T-helper 2 cell treated with Interferon-gamma antibody and Interleukin-4, amounts not matched to agents 100 ng/mL and 5 ng/mL, for 36 hours (primary cell): ENCODE data around the gene TTC28. TPM values are rescaled to one million over a fixed set of nuclear protein-coding genes. Genes with fewer than 3 reads are reported as not detected.
"Not testable (repeated sequence)": the region's sequence is repeated elsewhere in the genome, so short reads cannot be mapped to it uniquely, and the experiment has no call there.

Source experiments
- intact Hi-C: fragments of 100-400 bp; cut with micrococcal nuclease; formaldehyde crosslinking; loops from one replicate; pipeline ENCODE4 v1.15.1; 2023
- total RNA-seq: library from RNA; stranded (reverse); gene quantifications from 2 replicates; pipeline ENCODE4 v1.2.3, GENCODE V29; 2022

TTC28 gene
- total RNA-seq, 1 donor from 2014 or later: 1.1 TPM

DNA sequence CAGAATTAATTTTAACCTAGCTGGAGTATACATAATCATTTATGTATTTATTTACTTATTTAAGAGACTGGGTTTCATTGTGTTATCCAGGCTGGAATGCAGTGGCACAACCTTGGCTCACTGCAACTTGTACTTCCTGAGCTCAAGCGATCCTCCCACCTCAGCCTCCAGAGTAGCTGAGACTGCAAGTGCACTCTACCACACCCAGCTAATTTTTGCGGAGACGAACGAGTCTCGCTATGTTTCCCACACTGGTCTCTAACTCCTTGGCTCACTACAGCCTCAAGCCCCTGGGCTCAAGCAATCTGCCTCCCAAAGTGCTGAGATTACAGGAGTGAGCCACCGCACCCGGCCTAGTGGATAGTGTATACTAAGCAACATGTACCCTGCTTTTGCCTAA, 1.5 kb downstream of the TTC28 start:
- intact Hi-C loops: loop anchor here (10.0 kb wide), 1 partner anchor 147 kb away; no protein-coding TSS in a partner anchor

DNA sequence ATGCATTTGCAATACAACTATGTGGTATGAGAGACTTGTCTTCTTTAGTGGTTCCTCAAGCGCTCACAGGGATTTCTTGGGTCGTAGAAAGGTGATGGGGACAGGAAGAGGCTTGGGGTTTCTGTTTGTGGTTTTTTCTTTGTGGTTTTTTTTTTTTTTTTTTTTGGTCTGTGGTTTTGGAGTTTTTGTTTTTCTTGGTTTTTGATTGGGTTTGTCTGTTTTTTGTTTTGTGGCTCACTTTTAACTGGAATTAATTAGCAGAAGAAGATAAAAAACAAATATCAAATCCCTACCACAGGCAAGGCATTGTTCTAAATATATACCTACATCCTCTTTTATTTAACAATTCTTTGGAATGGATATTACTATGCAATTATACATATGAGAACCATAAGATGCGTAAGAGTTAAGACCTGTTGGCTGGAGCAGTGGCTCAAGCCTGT, 5.5 kb downstream of the TTC28 start:
- intact Hi-C loops: loop anchor here (10.0 kb wide), 1 partner anchor 151 kb away; no protein-coding TSS in a partner anchor

DNA sequence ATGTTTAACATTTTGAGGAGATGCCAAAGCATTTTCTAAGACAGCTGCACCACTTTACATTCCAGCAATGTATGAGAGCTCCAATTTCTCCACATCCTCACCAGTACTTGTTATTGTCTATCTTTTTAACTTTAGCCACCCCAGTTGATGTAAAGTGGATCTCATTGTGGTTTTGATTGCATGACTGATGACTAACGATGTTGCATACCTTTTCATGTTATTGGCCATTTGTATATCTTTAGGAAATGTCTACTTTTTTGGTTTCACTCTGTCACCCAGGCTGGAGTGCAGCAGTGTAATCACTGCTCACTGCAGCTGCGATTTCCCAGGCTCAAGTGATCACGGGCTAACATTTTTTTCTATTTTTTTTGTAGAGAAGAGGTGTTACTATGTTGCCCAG, 8.9 kb downstream of the TTC28 start:
- intact Hi-C loops: loop anchor here (10.0 kb wide), 1 partner anchor 154 kb away; no protein-coding TSS in a partner anchor

DNA sequence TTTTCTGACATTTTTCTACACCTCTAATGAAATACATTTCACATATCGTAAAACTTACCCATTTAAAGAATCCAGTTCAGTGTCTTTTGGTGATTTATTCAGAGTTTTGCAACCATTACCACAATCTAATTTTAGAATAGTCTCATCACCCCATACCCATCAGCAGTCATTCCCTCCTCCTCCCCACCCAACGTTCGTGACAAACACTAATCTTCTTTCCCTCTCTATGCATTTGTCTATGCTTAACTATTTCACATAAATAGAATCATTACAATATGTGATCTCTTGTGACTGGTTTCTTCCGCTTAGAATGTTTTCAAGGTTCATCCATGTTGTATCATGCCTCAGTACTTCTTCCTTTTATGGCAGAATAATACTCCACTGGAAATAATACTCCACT, 9.5 kb downstream of the TTC28 start:
- intact Hi-C loops: loop anchor here (10.0 kb wide), 1 partner anchor 155 kb away; no protein-coding TSS in a partner anchor

DNA sequence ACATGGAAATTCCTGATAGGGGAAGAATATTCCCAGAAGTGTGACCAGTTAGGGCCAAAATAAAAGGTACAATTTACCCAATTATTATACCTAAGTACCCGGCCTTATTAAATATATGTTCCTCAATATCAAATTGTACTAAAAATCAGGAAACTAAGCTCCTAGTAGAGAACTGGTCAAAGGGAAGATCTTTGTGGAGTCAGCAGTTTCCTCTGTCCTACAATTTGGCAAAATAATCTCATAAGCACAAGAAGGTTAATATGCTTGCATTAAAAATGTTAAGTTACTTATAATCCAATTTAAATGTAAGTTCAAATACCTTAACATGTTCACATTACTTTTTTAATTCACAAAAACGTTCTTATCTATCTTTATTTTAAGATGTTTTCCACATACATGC, 10.3 kb downstream of the TTC28 start:
- intact Hi-C loops: no loop called here

DNA sequence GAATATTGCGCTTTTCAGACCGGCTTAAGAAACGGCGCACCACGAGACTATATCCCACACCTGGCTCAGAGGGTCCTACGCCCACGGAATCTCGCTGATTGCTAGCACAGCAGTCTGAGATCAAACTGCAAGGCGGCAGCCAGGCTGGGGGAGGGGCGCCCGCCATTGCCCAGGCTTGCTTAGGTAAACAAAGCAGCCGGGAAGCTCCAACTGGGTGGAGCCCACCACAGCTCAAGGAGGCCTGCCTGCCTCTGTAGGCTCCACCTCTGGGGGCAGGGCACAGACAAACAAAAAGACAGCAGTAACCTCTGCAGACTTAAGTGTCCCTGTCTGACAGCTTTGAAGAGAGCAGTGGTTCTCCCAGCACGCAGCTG, 16.1 kb downstream of the TTC28 start:
- intact Hi-C loops: not testable (repeated sequence)

DNA sequence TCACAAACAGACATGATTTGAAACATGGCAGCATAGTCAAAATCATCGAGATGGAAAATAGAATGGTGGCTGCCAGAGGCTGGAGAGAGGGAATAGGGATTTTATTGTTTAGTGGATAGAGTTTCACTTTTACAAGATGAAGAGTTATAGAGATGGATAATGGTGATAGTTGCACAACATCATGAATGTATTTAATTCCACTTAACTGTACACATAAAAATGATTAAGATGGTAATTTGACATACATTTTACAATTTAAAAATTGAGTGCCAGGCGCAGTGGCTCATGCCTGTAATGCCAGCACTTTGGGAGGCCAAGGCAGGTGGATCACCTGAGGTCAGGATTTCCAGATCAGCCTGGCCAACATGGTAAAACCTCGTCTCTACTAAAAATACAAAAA, 21.2 kb downstream of the TTC28 start:
- intact Hi-C loops: no loop called here

DNA sequence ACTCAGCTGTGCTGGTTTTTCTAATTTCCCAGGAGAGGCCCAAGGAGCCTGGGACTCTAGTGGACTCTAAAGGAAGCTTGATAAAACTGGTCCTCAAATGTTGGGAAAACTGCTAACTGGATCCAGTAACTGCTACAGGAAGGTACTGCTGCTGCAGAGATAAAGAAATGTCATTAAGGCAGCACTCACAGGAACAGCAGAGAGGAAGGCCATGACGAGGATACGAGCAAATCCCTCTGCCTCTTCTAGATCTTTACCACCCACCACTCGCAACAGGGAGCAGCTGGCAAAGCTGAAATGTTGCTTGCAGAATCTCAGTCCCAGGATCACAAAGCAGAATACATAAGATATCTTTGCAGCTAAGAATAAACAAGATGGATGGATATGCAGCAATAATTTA, 23.5 kb downstream of the TTC28 start:
- intact Hi-C loops: no loop called here

DNA sequence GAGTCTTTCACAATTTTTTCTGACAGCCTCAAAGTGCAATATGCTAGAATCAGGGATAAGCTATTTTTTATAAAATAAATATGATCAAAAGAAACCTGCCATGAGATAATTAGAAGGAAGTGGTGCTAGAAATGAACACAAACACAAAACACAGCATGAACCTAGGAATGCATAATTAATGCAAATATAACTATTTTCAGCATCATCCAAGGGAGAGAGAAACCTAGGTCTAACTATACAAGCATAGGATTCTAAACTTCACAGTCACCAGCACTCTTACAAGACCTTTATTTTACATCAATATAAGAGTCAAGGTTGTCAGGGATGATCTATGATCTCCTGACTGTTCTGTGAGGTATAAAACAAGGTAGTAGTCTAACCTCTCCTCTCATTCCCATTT, 29.2 kb downstream of the TTC28 start:
- intact Hi-C loops: no loop called here

DNA sequence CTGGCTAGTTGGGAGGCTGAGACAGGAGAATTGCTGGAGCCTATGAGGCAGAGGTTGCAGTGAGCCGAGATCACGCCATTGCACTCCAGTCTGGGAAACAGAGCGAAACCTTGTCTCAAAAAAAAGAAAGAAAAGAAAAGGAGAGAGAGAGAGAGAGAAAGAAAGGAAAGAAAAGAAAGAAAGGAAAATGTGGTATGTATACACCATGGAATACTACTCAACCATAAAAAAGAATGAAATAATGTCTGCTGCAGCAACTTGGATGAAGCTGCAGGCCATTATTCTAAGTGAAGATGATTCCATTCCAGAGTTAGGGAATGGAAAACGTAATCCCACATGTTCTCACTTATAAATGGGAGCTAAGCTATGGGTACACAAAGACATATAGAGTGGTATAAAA, 30.8 kb downstream of the TTC28 start:
- intact Hi-C loops: no loop called here

DNA sequence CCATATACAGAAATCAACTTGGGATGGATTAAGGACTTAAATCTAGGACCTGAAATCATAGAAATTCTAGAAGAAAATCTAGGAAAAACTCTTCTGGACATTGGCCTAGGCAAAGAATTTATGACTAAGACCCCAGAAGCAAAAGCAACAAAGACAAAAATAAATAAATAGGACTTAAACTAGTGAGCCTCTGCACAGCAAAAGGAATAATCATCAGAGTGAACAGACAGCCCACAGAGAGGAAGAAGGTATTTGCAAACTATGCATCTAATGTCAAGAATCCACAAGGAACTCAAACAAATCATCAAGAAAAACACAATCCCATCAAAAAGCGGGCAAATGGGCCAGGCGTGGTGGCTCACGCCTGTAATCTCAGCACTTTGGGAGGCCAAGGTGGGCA, 32.4 kb downstream of the TTC28 start:
- intact Hi-C loops: no loop called here

DNA sequence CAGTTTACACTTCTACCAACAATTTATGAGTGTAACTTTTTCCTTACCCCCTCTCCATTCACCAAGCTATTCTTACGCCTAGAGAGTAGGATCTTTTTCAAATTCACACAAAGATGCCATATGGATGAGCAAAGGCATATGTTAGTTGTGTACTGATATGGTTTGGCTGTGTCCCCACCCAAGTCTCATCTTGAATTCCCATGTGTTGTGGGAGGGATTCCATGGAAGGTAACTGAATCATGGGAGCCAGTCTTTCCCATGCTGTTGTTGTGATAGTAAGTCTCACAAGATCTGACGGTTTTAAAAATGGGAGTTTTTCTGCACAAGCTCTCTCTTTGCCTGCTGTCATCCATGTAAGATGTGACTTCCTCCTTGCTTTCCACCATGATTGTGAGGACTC, 40.3 kb downstream of the TTC28 start:
- intact Hi-C loops: no loop called here

DNA sequence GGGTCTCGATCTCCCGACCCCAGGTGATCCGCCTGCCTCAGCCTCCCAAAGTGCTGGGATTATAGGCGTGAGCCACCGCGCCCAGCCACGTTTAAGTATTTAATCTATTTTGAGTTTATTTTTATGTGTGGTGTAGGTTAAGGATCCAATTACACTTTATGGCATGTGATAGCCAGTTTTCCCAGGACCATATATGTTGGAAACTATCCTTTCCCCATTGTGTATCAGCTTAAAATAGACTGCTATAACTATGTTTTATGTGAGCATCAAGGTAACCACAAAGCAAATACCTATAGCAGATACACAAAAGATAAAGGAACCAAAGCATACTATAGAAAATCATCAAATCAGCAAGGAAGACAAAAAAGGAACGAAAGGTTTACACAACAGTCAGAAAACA, 42.4 kb downstream of the TTC28 start:
- intact Hi-C loops: no loop called here

DNA sequence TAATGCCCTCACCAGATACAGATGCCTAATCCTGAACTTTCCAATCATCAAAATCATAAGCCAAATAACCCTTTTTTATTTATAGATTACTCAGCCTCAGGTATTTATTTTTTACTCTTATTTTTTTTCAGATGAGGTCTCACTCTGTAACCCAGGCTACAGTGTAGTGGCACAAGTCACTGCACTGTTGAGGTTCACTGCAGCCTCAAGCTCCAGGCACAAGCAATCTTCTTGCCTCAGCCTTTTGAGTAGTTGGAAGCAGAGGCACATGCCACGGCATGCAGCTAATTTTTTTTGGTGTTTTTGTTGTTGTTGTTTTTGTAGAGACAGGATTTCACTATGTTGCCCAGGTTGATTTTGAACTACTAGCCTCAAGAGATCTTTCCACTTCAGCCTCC, 49.5 kb downstream of the TTC28 start:
- intact Hi-C loops: no loop called here

DNA sequence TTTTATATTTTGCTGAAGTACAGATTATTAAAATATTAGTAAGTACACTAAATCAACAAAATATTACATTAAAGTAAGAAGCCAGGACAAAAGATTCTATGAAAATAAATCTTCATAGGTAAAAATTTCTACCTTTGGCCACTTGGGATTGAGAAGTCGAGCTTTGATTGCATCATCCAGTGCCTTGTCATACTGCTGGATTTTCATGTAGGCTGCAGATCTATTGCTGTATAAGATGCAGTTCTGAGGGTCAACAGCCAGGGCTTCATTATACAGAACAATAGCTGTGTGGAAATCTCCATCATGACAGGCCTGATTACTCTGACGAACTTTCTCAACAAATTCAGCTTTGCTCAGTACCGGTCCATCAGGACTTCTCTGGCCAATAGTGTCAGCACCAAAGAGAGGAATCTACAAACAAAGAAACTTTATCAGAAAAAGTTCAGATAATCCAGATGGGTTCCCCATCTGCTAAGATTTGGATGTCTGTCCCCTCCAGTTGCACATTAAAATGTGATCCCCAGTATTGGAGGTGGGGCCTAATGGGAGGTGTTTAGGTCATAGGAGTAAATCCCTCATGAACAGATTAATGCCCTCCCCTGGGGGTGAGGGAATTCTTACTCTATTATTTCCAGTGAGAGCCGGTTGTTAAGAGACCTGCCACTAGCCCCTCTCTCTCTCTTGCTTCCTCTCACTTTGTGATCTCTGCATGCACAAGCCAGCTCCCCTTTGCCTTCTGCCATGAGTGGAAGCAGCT, 50.0 kb downstream of the TTC28 start:
- intact Hi-C loops: no loop called here

DNA sequence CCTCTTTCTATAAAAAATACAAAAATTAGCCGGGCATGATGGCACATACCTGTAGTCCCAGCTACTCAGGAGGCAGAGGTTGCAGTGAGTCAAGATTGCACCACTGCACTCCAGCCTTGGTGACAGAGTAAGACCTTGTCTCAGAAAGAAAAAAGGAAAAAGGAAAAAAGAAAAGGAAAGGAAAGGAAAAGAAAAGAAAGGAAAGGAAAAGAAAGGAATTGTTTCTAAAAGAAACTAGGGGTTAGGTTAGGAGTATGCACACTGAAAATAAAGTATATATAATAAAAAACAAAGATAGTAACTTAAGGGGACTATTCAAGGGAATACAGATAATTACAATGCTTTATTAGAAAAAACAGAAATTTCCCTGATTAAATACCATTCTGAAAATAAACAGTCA, 50.9 kb downstream of the TTC28 start:
- intact Hi-C loops: no loop called here

DNA sequence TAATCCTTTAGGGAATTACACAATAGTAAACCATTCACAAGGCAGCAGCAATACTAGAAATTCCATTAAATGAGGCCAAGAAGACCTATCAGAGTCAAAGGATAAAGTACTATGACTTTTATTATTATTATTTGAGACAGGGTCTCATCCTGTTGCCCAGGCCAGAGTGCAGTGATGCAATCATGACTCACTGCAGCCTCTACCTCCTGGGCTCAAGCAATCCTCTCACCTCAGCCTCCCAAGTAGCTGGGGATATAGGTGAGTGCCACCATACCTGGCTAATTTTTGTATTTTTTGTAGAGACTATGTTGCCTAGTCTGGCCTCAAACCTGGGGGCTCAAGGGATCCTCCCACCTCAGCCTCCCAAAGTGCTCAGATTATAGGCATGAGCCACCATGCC, 51.8 kb downstream of the TTC28 start:
- intact Hi-C loops: no loop called here

DNA sequence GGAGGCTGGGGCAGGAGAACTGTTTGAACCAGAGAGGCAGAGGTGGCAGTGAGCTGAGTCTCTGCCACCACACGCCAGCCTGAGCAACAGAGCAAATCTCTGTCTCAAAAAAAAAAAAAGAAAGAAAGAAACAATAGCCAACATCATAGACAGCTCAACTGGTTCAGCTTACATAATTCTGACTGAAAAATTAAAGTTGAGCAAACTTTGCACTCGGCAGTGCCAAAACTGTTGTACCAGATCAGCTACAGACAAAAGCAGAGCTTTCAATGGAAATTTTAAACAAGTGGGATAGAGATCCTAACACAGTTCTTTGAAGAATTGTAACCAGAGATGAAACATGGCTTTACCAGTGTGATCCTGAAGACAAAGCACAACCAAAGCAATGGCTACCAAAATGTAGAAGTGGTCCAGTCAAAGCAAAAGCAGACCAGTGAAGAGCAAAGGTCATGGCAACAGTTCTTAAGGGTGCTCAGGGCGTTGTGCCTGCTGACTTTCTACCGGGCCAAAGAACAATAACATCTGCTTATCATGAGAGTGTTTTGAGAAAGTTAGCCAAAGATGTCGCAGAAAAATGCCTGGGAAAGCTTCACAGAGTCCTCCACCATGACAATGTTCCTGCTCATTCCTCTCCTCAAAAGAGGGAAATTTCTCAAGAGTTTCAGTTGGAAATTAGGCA, 59.3 kb downstream of the TTC28 start:
- intact Hi-C loops: no loop called here

DNA sequence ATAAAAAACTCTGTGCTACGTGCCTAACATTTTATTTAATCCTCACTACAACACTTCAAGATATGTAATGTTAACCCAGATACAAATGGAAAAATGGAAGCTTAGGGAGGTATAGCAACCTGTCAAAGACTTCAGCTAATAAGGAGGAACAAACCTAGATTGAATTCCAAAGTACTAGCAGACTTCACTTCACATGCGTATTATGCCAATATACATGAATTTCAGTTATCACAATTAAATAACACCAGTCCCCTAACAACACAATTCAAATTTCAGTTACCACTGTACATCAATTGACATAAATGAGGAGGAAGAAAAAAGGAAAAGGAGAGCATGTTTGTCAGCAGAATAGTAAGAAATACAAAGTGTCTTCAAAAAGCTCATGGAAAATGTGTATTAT, 60.4 kb downstream of the TTC28 start:
- intact Hi-C loops: no loop called here

DNA sequence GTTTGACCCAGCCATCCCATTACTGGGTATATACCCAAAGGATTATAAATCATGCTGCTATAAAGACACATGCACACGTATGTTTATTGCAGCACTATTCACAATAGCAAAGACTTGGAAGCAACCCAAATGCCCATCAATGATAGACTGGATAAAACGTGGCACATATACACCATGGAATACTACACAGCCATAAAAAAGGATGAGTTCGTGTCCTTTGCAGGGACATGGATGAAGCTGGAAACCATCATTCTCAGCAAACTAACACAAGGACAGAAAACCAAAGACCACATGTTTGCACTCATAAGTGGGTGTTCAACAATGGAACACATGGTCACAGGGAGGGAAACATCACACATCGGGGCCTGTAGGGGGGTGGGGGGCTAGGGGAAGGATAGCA, 64.2 kb downstream of the TTC28 start:
- intact Hi-C loops: not testable (repeated sequence)

DNA sequence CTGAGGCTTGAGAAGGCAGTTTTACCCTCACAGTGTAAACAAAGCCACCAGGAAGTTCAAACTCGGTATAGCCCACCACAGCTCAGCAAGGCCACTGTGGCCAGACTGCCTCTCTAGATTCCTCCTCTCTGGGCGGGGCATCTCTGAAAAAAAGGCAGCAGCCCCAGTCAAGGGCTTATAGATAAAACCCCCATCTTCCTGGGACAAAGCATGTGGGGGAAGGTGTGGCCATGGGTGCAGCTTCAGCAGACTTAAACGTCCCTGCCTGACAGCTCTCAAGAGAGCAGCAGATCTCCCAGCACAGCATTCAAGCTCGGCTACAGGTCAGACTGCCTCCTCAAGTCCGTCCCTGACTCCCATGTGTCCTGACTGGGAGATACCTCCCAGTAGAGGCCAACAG, 69.7 kb downstream of the TTC28 start:
- intact Hi-C loops: loop anchor here (10.0 kb wide), 1 partner anchor 635 kb away; no protein-coding TSS in a partner anchor

DNA sequence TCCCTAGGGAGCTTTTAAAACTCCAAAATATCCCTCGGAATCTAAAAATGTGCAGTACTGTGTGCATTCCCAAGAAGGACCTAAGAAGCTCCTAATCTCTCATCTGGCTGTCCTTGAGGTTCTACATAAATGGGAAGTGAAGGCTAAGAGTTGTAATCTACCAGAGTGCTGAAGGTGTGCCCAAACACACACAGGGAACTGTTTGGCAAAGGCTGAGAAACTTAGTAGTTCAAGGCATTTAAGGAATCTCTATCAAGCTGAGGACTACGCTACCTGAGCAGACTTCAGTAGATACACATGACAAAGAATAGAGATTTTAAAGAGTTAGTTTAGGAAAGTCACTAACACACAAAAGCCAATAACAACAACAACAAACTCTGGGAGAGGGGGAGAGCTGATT, 71.1 kb downstream of the TTC28 start:
- intact Hi-C loops: loop anchor here (10.0 kb wide), 1 partner anchor 636 kb away; no protein-coding TSS in a partner anchor

DNA sequence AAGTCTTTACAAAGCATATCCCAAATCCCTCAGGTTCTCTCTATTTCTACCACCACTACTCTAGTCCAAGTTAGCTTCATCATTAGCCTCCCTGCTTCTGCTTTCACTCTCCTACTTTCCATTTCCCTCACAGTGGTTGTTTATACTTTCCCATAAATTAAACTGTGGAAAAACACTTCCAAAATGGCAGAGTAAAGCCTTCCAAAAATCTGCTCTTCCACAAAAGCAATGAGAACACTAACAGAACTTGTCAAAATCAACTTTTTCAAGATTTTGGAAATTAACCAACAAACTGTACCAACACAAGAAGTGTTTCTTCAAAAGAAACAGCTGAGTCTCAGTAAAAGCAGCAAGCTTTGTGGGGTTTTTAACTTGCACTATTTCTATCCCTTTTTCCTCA, 71.8 kb downstream of the TTC28 start:
- intact Hi-C loops: loop anchor here (10.0 kb wide), 1 partner anchor 637 kb away; no protein-coding TSS in a partner anchor
